Thoracic aorta (tissue), 2 donors: Measurements from ENCODE around the gene ATP2A3. TPM values are rescaled to one million over a fixed set of nuclear protein-coding genes. Genes with fewer than 3 reads are reported as not detected.
A peak's percentile ranks its signal among the peaks of the same experiment; 100 is the strongest.

Source experiments
- ATAC-seq: fragments of 150-250 bp; one replicate; pipeline ENCODE4 v1.8.0; 2017; ENCODE audit warnings: low read depth; ENCODE audit not compliant: insufficient number of reproducible peaks, low FRiP score
- DNase-seq: peaks from one replicate; pipeline ENCODE4 v3.0.0-alpha.2; 2020; ENCODE audit warnings: low spot score
- H3K27ac ChIP-seq, 2 donors: fragments of 200-600 bp; sonication (generic); 1 replicate in 1 of 2; 2 replicates in 1 of 2; pipeline ENCODE4 v1.5.1; 2016; ENCODE audit warnings: mild to moderate bottlenecking in 2 of 2, moderate library complexity in 2 of 2
- H3K27me3 ChIP-seq: fragments of 200-600 bp; sonication (generic); replicated peaks from 2 replicates; pipeline ENCODE4 v1.6.0; 2016; ENCODE audit warnings: mild to moderate bottlenecking; ENCODE audit not compliant: insufficient read depth
- H3K36me3 ChIP-seq: fragments of 200-600 bp; sonication (generic); one replicate; pipeline ENCODE4 v1.5.1; 2016
- H3K4me1 ChIP-seq, 2 donors: fragments of 200-600 bp; sonication (generic); 1 replicate in 1 of 2; 2 replicates in 1 of 2; pipeline versions ENCODE4 v1.5.1 to v1.6.0; 2016; ENCODE audit warnings: low read depth in 2 of 2, mild to moderate bottlenecking in 1 of 2; ENCODE audit not compliant: control insufficient read depth in 1 of 2
- H3K4me3 ChIP-seq: fragments of 200-600 bp; sonication (generic); 2 replicates; pipeline ENCODE4 v1.5.1; 2016; ENCODE audit warnings: mild to moderate bottlenecking
- H3K9me3 ChIP-seq: fragments of 200-600 bp; sonication (generic); 2 replicates; pipeline ENCODE4 v1.5.1; 2016
- CTCF ChIP-seq: fragments of 200-600 bp; sonication (generic); IDR thresholded peaks from one replicate; pipeline ENCODE4 v1.5.1; 2019; ENCODE audit warnings: antibody characterized with exemption
- total RNA-seq, 2 donors: library from RNA; depleted of rRNA; stranded (reverse); fragments of >200 nt; gene quantifications; one replicate each; pipeline versions ENCODE4 v1.1.0 to v1.2.3, GENCODE V29; 2016

The ATP2A3 gene
- total RNA-seq, 2 donors from 2014 or later, result 37.2 to 50.4 TPM

- peak overlapping the region in 1 of 2 donors; percentile 35 for H3K27ac ChIP-seq
- DNase-seq, result no peak
- H3K27me3 ChIP-seq, result no peaks in the 10 kb centered on the region
- H3K4me1 ChIP-seq, result peaks cover 19 to 45% of the 10 kb centered on the region in 2 donors
- no peak for ATAC-seq
- no peak for TF ChIP-seq CTCF
- no peak overlapping the region for H3K4me3 ChIP-seq
- H3K36me3 ChIP-seq, result no peaks in the 10 kb centered on the region
- H3K9me3 ChIP-seq, result no peaks in the 10 kb centered on the region
Measured at GRCh38 chr17:3887394-3887793, 76.8 kb downstream of the ATP2A3 start.

GRCh38 chr17:3886776-3887175 is 77.5 kb downstream of the ATP2A3 start:
- ATAC-seq (no peak), DNase-seq (no peak)
- Histone ChIP-seq H3K4me1 (peaks cover 19 to 39% of the 10 kb centered on the region in 2 donors), H3K27me3 (no peaks in the 10 kb centered on the region), H3K36me3 (no peaks in the 10 kb centered on the region), H3K27ac (peak overlapping the region in 1 of 2 donors; percentile 35), H3K9me3 (no peaks in the 10 kb centered on the region), H3K4me3 (peak overlapping the region; percentile 22)
- no peak for TF ChIP-seq CTCF

- Histone ChIP-seq H3K9me3 (no peaks in the 10 kb centered on the region), H3K4me3 (no peak overlapping the region), H3K27me3 (no peaks in the 10 kb centered on the region), H3K4me1 (peaks cover 13 to 31% of the 10 kb centered on the region in 2 donors), H3K36me3 (no peaks in the 10 kb centered on the region), H3K27ac (no peak overlapping the region)
- ATAC-seq (no peak), DNase-seq (no peak)
- no peak for TF ChIP-seq CTCF
Measured at GRCh38 chr17:3885970-3886369, 78.3 kb downstream of the ATP2A3 start.

GRCh38 chr17:3885271-3885670 is 79.0 kb downstream of the ATP2A3 start:
- TF ChIP-seq CTCF, result no peak
- peaks cover 6 to 24% of the 10 kb centered on the region in 2 donors for H3K4me1 ChIP-seq
- no peak overlapping the region for H3K27ac ChIP-seq
- no peak for ATAC-seq
- H3K4me3 ChIP-seq, result no peak overlapping the region
- no peaks in the 10 kb centered on the region for H3K36me3 ChIP-seq
- no peaks in the 10 kb centered on the region for H3K27me3 ChIP-seq
- DNase-seq, result no peak
- no peaks in the 10 kb centered on the region for H3K9me3 ChIP-seq

GRCh38 chr17:3884188-3884587 is 80.0 kb downstream of the ATP2A3 start:
- Histone ChIP-seq H3K4me1 (peaks cover 0 to 19% of the 10 kb centered on the region in 2 donors), H3K9me3 (no peaks in the 10 kb centered on the region), H3K4me3 (no peak overlapping the region), H3K36me3 (no peaks in the 10 kb centered on the region), H3K27me3 (no peaks in the 10 kb centered on the region), H3K27ac (no peak overlapping the region)
- DNase-seq (no peak), ATAC-seq (no peak)
- TF ChIP-seq CTCF, result no peak
